DND-41 (cell line): Measurements from ENCODE around the gene SMIM28.
"Not testable (repeated sequence)": the region's sequence is repeated elsewhere in the genome, so short reads cannot be mapped to it uniquely, and the experiment has no call there.

ENCODE experiments used
- ATAC-seq: fragments of 200-7000 bp; cut with Tn5 transposase; 3 replicates; pipeline ENCODE4 v1.9.1; 2021; ENCODE audit warnings: low read depth; ENCODE audit not compliant: insufficient read depth
- DNase-seq: peaks from one replicate; pipeline ENCODE4 v3.0.0-alpha.2; 2020
- H2AFZ ChIP-seq: 2 replicates; pipeline ENCODE4 v1.6.0; 2012; ENCODE audit warnings: low read depth, low read length
- H3K27ac ChIP-seq: 2 replicates; pipeline ENCODE4 v1.5.1; 2012; ENCODE audit warnings: low read length, inconsistent platforms
- H3K27me3 ChIP-seq: fragments of 200-600 bp; sonication (generic); 2 replicates; pipeline ENCODE4 v1.6.0; 2012; ENCODE audit warnings: low read length, mild to moderate bottlenecking, inconsistent platforms; ENCODE audit not compliant: insufficient read depth, poor library complexity
- H3K36me3 ChIP-seq: 2 replicates; pipeline ENCODE4 v1.5.1; 2012; ENCODE audit warnings: low read length, inconsistent platforms; ENCODE audit not compliant: insufficient read depth
- H3K4me1 ChIP-seq: 2 replicates; pipeline ENCODE4 v1.5.1; 2012; ENCODE audit warnings: mild to moderate bottlenecking, low read length; ENCODE audit not compliant: insufficient read depth
- H3K4me2 ChIP-seq: 2 replicates; pipeline ENCODE4 v1.6.0; 2012; ENCODE audit warnings: mild to moderate bottlenecking, moderate library complexity, low read length, inconsistent platforms; ENCODE audit not compliant: insufficient read depth
- H3K4me3 ChIP-seq, 2 experiments: fragments of 200-600 bp in 1 of 2; shearing (Covaris generic) in 1 of 2; 2 replicates each; pipeline ENCODE4 v1.5.1; 2012 to 2016; ENCODE audit warnings: inconsistent platforms in 2 of 2, low read length in 2 of 2, mild to moderate bottlenecking in 2 of 2, low read depth in 1 of 2, moderate library complexity in 1 of 2
- H3K79me2 ChIP-seq: 2 replicates; pipeline ENCODE4 v1.6.0; 2012; ENCODE audit warnings: low read length, inconsistent platforms; ENCODE audit not compliant: insufficient read depth
- H3K9ac ChIP-seq: 2 replicates; pipeline ENCODE4 v1.6.0; 2012; ENCODE audit warnings: low read depth, mild to moderate bottlenecking, inconsistent platforms, low read length, moderate library complexity
- H3K9me3 ChIP-seq: 2 replicates; pipeline ENCODE4 v1.5.1; 2012; ENCODE audit warnings: low read length, moderate library complexity, mild to moderate bottlenecking, inconsistent platforms; ENCODE audit not compliant: insufficient read depth, severe bottlenecking
- H4K20me1 ChIP-seq: 2 replicates; pipeline ENCODE4 v1.6.0; 2012; ENCODE audit warnings: low read length; ENCODE audit not compliant: insufficient read depth
- EZH2 ChIP-seq: IDR thresholded peaks from 3 replicates; pipeline ENCODE4 v1.6.1; 2012; ENCODE audit warnings: borderline replicate concordance, low read depth, mild to moderate bottlenecking, moderate library complexity, low read length, inconsistent platforms; ENCODE audit not compliant: severe bottlenecking
- TF ChIP-seq, protein P1 (sequence below): IDR thresholded peaks from 2 replicates; pipeline ENCODE4 v1.5.1; 2012; ENCODE audit warnings: borderline replicate concordance, low read length, moderate library complexity, mild to moderate bottlenecking; ENCODE audit not compliant: poor library complexity, severe bottlenecking; ENCODE audit errors: extremely low read depth

The SMIM28 gene

DNA sequence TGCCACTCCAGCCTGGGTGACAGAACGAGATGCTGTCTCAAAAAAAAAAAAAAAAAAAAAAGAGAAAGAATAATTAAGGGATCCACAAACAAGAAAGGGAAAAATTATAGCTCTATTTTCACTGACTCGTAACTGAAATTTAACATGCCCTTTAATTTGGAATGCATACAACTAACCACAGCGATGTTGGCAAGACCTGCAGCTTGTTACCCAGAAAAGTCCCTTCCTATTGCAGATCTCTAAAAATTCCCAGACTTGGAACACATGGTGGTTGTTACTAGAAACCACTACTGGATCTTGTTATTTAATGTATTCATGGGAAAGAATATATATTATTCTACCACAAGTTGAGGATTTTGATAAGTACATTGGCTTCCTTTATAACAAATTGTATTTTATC lies 27.8 kb upstream of the SMIM28 start:
- Histone ChIP-seq H4K20me1 (no peaks in the 10 kb centered on the region), H3K4me1 (no peaks in the 10 kb centered on the region), H3K27me3 (peaks cover 11% of the 10 kb centered on the region), H3K4me2 (no peak overlapping the region), H3K4me3 (no peak overlapping the region), H3K27ac (no peak overlapping the region), H2AFZ (no peak overlapping the region), H3K79me2 (no peaks in the 10 kb centered on the region), H3K9ac (no peak overlapping the region), H3K36me3 (no peaks in the 10 kb centered on the region), H3K9me3 (no peaks in the 10 kb centered on the region)
- TF ChIP-seq EZH2, result no peak
- TF ChIP-seq, protein P1, sequence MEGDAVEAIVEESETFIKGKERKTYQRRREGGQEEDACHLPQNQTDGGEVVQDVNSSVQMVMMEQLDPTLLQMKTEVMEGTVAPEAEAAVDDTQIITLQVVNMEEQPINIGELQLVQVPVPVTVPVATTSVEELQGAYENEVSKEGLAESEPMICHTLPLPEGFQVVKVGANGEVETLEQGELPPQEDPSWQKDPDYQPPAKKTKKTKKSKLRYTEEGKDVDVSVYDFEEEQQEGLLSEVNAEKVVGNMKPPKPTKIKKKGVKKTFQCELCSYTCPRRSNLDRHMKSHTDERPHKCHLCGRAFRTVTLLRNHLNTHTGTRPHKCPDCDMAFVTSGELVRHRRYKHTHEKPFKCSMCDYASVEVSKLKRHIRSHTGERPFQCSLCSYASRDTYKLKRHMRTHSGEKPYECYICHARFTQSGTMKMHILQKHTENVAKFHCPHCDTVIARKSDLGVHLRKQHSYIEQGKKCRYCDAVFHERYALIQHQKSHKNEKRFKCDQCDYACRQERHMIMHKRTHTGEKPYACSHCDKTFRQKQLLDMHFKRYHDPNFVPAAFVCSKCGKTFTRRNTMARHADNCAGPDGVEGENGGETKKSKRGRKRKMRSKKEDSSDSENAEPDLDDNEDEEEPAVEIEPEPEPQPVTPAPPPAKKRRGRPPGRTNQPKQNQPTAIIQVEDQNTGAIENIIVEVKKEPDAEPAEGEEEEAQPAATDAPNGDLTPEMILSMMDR, result no peak
- ATAC-seq (no peak), DNase-seq (no peak)

GRCh38 chr6:138357928-138358327 lies 19.8 kb upstream of the SMIM28 start:
- Histone ChIP-seq H3K9ac (no peak overlapping the region), H4K20me1 (no peaks in the 10 kb centered on the region), H3K27me3 (peaks cover 5% of the 10 kb centered on the region), H3K9me3 (no peaks in the 10 kb centered on the region), H3K4me1 (no peaks in the 10 kb centered on the region), H3K4me2 (no peak overlapping the region), H3K36me3 (no peaks in the 10 kb centered on the region), H3K27ac (no peak overlapping the region), H3K4me3 (no peak overlapping the region), H3K79me2 (no peaks in the 10 kb centered on the region), H2AFZ (no peak overlapping the region)
- no peak for ATAC-seq
- TF ChIP-seq EZH2, result no peak
- TF ChIP-seq, protein P1, result no peak
- DNase-seq, result no peak

GRCh38 chr6:138368684-138369083 lies 9.0 kb upstream of the SMIM28 start:
- not testable (repeated sequence) for H3K4me3 ChIP-seq, H2AFZ ChIP-seq, H3K27me3 ChIP-seq, H3K4me2 ChIP-seq, H4K20me1 ChIP-seq, DNase-seq, H3K27ac ChIP-seq, H3K4me1 ChIP-seq, H3K9ac ChIP-seq, ATAC-seq, H3K36me3 ChIP-seq, H3K9me3 ChIP-seq, H3K79me2 ChIP-seq

DNA sequence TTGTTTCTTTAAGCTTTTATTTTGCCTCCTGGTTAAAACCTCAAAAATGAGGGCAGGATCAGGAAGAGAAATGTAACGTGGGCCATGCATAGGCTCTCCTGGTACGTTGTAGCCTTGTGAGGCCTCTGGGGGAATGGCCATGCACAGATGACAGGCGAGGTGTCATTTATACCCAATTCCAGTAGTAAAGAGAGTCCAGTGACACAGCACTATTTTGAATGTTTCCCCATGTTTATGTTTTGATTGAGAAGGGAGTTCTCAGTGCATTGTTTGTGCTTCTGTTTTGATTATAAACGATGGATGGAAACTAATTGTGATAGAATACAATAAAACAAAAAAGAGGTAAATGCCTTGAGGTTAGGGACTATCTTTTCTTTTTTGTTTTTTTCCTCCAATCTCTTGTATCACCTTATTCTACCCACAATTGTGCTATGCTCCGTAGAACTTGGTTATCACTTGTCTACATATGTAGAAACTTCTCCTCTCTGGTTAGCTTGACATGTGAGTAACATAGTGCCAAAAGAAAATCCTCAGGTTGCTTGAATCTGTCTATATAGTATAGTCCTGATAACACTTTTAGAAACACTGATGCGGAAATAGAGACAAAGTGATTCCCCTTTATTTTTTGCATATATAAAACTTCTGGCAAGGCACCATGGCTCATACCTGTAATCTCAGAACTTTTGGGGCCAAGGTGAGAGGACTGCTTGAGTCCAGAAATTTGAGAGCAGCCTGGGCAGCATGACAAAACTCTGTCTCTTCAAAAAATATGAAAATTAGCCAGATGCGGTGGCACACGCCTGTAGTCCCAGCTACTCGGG lies 6.9 kb upstream of the SMIM28 start:
- Histone ChIP-seq H2AFZ (no peak overlapping the region), H3K79me2 (no peaks in the 10 kb centered on the region), H3K27me3 (peaks cover 9% of the 10 kb centered on the region), H3K9me3 (no peaks in the 10 kb centered on the region), H3K36me3 (no peaks in the 10 kb centered on the region), H3K4me1 (no peaks in the 10 kb centered on the region), H4K20me1 (no peaks in the 10 kb centered on the region), H3K9ac (no peak overlapping the region), H3K27ac (no peak overlapping the region), H3K4me3 (no peak overlapping the region), H3K4me2 (no peak overlapping the region)
- no peak for TF ChIP-seq EZH2
- ATAC-seq (no peak), DNase-seq (no peak)
